GM19043 (cell line): ENCODE measurements around the gene GKN1.
"Not testable (repeated sequence)": the region's sequence is repeated elsewhere in the genome, so short reads cannot be mapped to it uniquely, and the experiment has no call there.

Experiments used
- ATAC-seq: cut with Tn5 transposase; IDR thresholded peaks from one replicate; pipeline ENCODE4 v1.9.1; 2021; ENCODE audit warnings: low read depth; ENCODE audit not compliant: unreplicated experiment

GKN1 gene

GRCh38 chr2:68955432-68955831, 19.0 kb upstream of the GKN1 start:
- ATAC-seq = not testable (repeated sequence)

GRCh38 chr2:68959001-68959400, 15.4 kb upstream of the GKN1 start:
- no peak for ATAC-seq

GRCh38 chr2:68961380-68961779, 13.1 kb upstream of the GKN1 start:
- no peak for ATAC-seq

GRCh38 chr2:68964282-68964681, 10.2 kb upstream of the GKN1 start:
- ATAC-seq = no peak

- ATAC-seq = no peak
Observed at GRCh38 chr2:68968221-68968620, 6.2 kb upstream of the GKN1 start.

- no peak for ATAC-seq
Observed at GRCh38 chr2:68969736-68970490, 4.5 kb upstream of the GKN1 start.

- ATAC-seq = no peak
Observed at GRCh38 chr2:68970566-68971265, 3.7 kb upstream of the GKN1 start.

- ATAC-seq = no peak
Observed at GRCh38 chr2:68971591-68972231, 2.7 kb upstream of the GKN1 start.

GRCh38 chr2:68974946-68975665, 670 bp downstream of the GKN1 start:
- ATAC-seq = no peak

- ATAC-seq = no peak
Observed at GRCh38 chr2:68975844-68976243, 1.4 kb downstream of the GKN1 start.

GRCh38 chr2:68977453-68977852, 3.0 kb downstream of the GKN1 start:
- no peak for ATAC-seq

GRCh38 chr2:68978098-68978497, 3.7 kb downstream of the GKN1 start:
- ATAC-seq = no peak

GRCh38 chr2:68980956-68981355, 6.5 kb downstream of the GKN1 start:
- ATAC-seq = no peak

- ATAC-seq = no peak
Observed at GRCh38 chr2:68987021-68987503, 12.6 kb downstream of the GKN1 start.

GRCh38 chr2:68989035-68989434, 14.6 kb downstream of the GKN1 start:
- ATAC-seq = no peak

GRCh38 chr2:68992341-68992740, 17.9 kb downstream of the GKN1 start:
- no peak for ATAC-seq

GRCh38 chr2:68992933-68993332, 18.5 kb downstream of the GKN1 start:
- no peak for ATAC-seq

GRCh38 chr2:68993660-68994059, 19.2 kb downstream of the GKN1 start:
- no peak for ATAC-seq

- no peak for ATAC-seq
Observed at GRCh38 chr2:68994864-68995263, 20.4 kb downstream of the GKN1 start.

GRCh38 chr2:68995916-68996315, 21.5 kb downstream of the GKN1 start:
- ATAC-seq = no peak

- ATAC-seq = no peak
Observed at GRCh38 chr2:68997401-68997800, 23.0 kb downstream of the GKN1 start.
